ENCODE data around the gene KRTAP22-1.

The KRTAP22-1 gene

GRCh38 chr21:30600787-30601186, at the start of gene KRTAP22-1:
Gene KRTAP22-1 (plus strand): TSS chr21:30601087.
- DNase-seq = no peak

- DNase-seq = no peak
Measured at GRCh38 chr21:30552782-30553181, 48.1 kb upstream of the KRTAP22-1 start.

- DNase-seq = no peak
Measured at GRCh38 chr21:30555095-30555494, 45.8 kb upstream of the KRTAP22-1 start.

GRCh38 chr21:30561264-30561895, 39.5 kb upstream of the KRTAP22-1 start, which contains the start of gene KRTAP19-7:
Gene KRTAP19-7 (minus strand): TSS chr21:30561314. CDS start chr21:30561289, 25 bp downstream.
- no peak for DNase-seq

GRCh38 chr21:30561957-30562356, 38.9 kb upstream of the KRTAP22-1 start:
- no peak for DNase-seq

GRCh38 chr21:30563072-30563471, 37.8 kb upstream of the KRTAP22-1 start:
- no peak for DNase-seq

GRCh38 chr21:30563630-30564029, 37.3 kb upstream of the KRTAP22-1 start:
- DNase-seq = no peak

- no peak for DNase-seq
Measured at GRCh38 chr21:30567617-30568016, 33.3 kb upstream of the KRTAP22-1 start.

- DNase-seq = no peak
Measured at GRCh38 chr21:30577766-30578165, 23.1 kb upstream of the KRTAP22-1 start.

GRCh38 chr21:30579346-30579745, 21.5 kb upstream of the KRTAP22-1 start:
- no peak for DNase-seq

GRCh38 chr21:30580132-30580531, 20.8 kb upstream of the KRTAP22-1 start:
- DNase-seq = no peak

GRCh38 chr21:30582870-30583269, 18.0 kb upstream of the KRTAP22-1 start:
- no peak for DNase-seq

GRCh38 chr21:30590297-30590696, 10.6 kb upstream of the KRTAP22-1 start, which contains the start of gene KRTAP22-2:
Gene KRTAP22-2 (minus strand): TSS chr21:30590397.
- no peak for DNase-seq

GRCh38 chr21:30592140-30592539, 8.7 kb upstream of the KRTAP22-1 start, which contains the start of gene KRTAP6-3:
Gene KRTAP6-3 (plus strand): TSS chr21:30592440. CDS start chr21:30592446, 6 bp downstream.
- no peak for DNase-seq

- DNase-seq = no peak
Measured at GRCh38 chr21:30598802-30599201, 2.1 kb upstream of the KRTAP22-1 start, which contains the start of gene KRTAP6-2. Gene KRTAP6-2 (minus strand): TSS chr21:30598902. CDS start chr21:30598874, 28 bp downstream.

- DNase-seq = no peak
Measured at GRCh38 chr21:30605968-30606367, 5.1 kb downstream of the KRTAP22-1 start.

- no peak for DNase-seq
Measured at GRCh38 chr21:30612132-30612531, 11.2 kb downstream of the KRTAP22-1 start.

GRCh38 chr21:30613836-30614235, 12.9 kb downstream of the KRTAP22-1 start, which contains the start of gene KRTAP6-1:
Gene KRTAP6-1 (minus strand): TSS chr21:30613930. CDS start chr21:30613904, 26 bp downstream.
- DNase-seq = no peak

- DNase-seq = no peak
Measured at GRCh38 chr21:30615199-30615598, 14.3 kb downstream of the KRTAP22-1 start.

GRCh38 chr21:30616125-30616524, 15.2 kb downstream of the KRTAP22-1 start, which contains the start of gene KRTAP20-1:
Gene KRTAP20-1 (plus strand): TSS chr21:30616425. CDS start chr21:30616455, 30 bp downstream.
- DNase-seq = no peak

GRCh38 chr21:30620080-30620479, 19.2 kb downstream of the KRTAP22-1 start:
- no peak for DNase-seq

- no peak for DNase-seq
Measured at GRCh38 chr21:30620522-30620921, 19.6 kb downstream of the KRTAP22-1 start, which contains the start of gene KRTAP20-4. Gene KRTAP20-4 (plus strand): TSS chr21:30620627.

- no peak for DNase-seq
Measured at GRCh38 chr21:30623362-30623761, 22.5 kb downstream of the KRTAP22-1 start.

GRCh38 chr21:30625449-30626165, 24.7 kb downstream of the KRTAP22-1 start:
- no peak for DNase-seq

Data from cortex of kidney (tissue), 1 donor.